ENCODE measurements around the gene CYP2S1. TPM values are rescaled to one million over a fixed set of nuclear protein-coding genes. Genes with fewer than 3 reads are reported as not detected.
A peak's percentile ranks its signal among the peaks of the same experiment; 100 is the strongest.
"Not testable (repeated sequence)": the region's sequence is repeated elsewhere in the genome, so short reads cannot be mapped to it uniquely, and the experiment has no call there.

Gene CYP2S1, protein sequence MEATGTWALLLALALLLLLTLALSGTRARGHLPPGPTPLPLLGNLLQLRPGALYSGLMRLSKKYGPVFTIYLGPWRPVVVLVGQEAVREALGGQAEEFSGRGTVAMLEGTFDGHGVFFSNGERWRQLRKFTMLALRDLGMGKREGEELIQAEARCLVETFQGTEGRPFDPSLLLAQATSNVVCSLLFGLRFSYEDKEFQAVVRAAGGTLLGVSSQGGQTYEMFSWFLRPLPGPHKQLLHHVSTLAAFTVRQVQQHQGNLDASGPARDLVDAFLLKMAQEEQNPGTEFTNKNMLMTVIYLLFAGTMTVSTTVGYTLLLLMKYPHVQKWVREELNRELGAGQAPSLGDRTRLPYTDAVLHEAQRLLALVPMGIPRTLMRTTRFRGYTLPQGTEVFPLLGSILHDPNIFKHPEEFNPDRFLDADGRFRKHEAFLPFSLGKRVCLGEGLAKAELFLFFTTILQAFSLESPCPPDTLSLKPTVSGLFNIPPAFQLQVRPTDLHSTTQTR
- total RNA-seq: 0.73 TPM
- long read RNA-seq: 0 reads

DNA sequence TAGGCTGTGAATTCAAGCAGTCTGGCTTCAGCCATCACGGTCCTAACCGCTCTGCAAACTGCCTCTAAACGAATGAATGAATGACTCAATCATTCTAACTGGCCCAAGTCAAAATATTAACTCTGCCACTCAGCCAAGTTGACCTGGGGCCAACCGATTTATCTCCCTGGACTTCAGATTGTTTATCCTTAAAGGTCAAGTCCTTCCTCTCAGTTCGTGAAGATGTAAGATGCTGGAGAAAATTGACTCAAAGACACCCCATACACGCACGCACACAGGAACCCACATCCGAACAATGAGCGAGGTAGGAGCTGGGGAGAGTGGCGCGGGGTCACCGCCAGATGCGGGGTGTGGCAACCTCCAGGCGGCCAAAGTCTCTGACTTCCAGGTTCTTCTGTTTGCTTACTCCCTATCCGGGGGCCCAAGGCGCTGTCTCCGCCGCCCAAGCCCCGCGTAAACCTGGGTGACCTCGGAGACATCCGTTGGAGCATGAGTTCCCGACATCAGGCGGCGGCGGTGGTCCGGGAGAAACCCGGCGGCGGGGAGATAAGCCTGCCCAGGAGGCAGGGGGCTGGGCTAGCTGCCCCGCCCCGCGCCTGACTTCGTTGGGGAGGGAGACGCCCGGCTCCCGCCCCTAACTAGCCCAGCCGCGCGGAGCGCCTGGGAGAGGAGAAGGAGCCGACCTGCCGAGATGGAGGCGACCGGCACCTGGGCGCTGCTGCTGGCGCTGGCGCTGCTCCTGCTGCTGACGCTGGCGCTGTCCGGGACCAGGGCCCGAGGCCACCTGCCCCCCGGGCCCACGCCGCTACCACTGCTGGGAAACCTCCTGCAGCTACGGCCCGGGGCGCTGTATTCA lies at the start of gene CYP2S1:
Gene CYP2S1 (plus strand): TSS at position 646 of the 856 bp plus-strand sequence. CDS start 46 bp downstream, at position 692.
- intact Hi-C loops (cut with DNase I): no loop called here
- DNase-seq (ENCODE audit: missing footprints): no peak
- ATAC-seq: peak; percentile 58

DNA sequence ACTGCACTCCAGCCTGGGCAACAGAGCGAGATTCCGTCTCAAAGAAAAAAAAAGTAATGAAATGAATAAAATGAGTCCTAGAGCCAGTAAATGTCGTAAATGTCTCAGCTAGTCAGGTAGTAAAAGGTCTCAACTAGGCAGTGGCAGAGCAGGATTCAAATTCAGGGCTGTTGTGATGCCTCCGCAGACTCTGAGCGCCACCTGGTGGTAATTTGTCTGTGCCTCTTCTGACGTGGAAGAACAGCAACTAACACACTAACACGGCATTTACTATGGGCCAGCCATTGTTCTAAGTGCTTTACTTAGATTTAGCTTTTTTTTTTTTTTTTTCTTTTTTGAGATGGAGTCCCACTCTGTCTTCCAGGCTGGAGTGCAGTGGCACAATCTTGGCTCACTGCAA lies 48.6 kb upstream of the CYP2S1 start:
- DNase-seq (ENCODE audit: missing footprints) (peak; percentile 85), ATAC-seq (peak; percentile 56)
- intact Hi-C loops (cut with DNase I): loop anchor here (1.0 kb wide), 3 partner anchors 18 to 481 kb away; no protein-coding TSS in a partner anchor

DNA sequence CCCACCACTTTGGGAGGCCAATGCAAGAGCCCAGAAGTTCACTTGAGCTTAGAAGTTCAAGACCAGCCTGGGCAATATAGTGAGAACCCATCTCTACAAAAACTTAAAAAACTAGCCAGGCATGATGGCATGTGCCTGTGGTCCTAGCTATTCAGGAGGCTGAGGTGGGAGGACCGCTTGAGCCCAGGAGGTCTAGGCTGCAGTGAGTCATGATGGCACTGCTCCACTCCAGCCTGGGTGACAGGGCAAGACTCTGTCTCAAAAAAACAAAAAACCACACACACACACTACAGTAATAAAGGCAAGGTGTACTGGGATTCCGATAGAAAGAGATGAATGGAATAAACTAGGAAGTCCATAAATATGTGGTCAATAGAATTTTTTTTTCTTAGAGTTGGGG lies 43.2 kb upstream of the CYP2S1 start:
- DNase-seq (ENCODE audit: missing footprints) (no peak), ATAC-seq (no peak)
- intact Hi-C loops (cut with DNase I): no loop called here

DNA sequence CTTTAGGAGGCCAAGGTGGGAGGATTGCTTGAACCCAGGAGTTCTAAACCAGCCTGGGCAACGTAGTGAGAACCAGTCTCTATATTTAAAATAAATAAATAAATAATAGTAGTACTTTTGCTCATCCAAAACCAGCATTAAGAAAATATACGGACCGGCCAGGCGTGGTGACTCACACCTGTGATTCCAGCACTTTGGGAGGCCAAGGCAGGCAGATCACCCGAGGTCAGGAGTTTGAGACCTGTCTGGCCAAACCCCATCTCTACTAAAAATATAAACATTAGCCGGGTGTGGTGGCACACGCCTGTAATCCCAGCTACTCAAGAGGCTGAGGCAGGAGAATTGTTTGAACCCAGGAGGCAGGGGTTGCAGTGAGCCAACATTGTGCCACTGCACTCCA lies 42.0 kb upstream of the CYP2S1 start:
- DNase-seq (ENCODE audit: missing footprints); intact Hi-C loops (cut with DNase I); ATAC-seq: not testable (repeated sequence)

DNA sequence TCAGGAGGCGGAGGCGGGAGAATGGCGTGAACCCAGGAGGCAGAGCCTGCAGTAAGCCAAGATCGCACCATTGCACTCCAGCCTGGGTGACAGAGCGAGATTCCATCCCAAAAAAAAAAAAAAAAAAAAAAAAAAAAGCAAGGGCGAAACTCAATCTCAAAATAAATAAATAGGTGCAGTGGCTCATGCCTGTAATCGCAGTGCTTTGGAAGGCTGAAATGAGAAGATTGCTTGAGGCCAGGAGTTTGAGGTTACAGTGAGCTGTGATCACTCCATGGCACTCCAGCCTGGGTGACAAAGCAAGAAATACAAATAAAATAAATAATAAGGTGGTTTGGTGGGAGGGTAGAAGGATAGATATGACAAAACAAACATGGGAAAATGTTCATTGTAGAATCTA lies 39.0 kb upstream of the CYP2S1 start:
- no peak for ATAC-seq
- no peak for DNase-seq (ENCODE audit: missing footprints)
- intact Hi-C loops (cut with DNase I): no loop called here

DNA sequence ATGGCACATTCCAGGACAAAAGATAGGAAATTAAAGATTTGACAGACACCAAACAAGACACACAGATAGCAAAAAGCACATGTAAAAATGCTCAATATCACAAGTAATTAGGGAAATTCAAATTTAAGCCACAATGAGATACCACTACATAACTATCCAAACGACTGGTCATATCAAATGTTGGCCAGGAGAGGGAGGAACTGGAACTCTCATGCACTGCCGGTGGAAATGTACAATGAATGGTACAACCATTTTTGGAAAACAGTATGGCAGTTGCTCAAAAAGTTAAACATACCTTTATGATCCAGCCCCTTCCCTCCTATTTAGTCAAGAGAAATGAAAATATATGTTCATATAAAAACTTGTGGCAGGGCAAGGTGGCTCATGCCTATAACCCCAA lies 36.8 kb upstream of the CYP2S1 start:
- DNase-seq (ENCODE audit: missing footprints): no peak
- intact Hi-C loops (cut with DNase I): no loop called here
- no peak for ATAC-seq

DNA sequence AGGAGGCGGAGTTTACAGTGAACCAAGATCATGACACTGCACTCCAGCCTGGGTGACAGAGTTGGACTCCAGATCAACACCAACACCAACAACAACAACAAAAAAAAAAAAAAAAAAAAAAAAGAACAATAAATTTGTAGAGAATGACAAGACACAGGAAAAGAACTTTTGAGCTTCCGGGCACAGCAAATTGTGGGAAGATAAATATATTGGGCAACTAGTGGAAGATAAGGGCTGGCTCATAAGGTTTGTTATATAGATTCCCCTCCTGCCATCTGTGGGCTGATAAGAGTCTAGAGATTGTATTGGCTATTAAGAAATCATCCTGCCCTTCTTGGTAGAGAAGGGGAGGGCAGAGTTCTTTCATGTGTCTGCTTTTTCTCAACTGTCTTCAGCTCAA lies 33.1 kb upstream of the CYP2S1 start:
- ATAC-seq: no peak
- DNase-seq (ENCODE audit: missing footprints): no peak
- intact Hi-C loops (cut with DNase I): no loop called here

DNA sequence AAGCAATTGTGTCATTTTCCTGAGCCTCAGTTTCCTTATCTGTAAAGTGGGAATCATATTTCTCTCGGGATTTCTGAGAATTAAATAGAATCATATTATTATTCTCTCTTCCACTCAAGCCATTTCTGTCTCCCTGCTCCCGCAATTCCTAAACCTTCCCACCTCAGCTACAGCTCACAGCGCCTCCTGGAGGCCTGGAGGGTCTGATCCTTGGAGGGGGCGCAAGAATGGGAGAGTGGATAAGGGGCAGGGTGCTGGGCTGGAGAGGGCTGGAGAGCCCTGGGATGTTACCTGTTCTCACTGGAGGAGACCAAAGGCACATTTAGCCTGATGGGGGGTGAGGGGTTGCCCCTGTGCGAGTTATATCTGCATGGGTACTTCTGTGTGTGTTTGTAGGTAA lies 31.1 kb upstream of the CYP2S1 start:
- DNase-seq (ENCODE audit: missing footprints): no peak
- intact Hi-C loops (cut with DNase I): no loop called here

DNA sequence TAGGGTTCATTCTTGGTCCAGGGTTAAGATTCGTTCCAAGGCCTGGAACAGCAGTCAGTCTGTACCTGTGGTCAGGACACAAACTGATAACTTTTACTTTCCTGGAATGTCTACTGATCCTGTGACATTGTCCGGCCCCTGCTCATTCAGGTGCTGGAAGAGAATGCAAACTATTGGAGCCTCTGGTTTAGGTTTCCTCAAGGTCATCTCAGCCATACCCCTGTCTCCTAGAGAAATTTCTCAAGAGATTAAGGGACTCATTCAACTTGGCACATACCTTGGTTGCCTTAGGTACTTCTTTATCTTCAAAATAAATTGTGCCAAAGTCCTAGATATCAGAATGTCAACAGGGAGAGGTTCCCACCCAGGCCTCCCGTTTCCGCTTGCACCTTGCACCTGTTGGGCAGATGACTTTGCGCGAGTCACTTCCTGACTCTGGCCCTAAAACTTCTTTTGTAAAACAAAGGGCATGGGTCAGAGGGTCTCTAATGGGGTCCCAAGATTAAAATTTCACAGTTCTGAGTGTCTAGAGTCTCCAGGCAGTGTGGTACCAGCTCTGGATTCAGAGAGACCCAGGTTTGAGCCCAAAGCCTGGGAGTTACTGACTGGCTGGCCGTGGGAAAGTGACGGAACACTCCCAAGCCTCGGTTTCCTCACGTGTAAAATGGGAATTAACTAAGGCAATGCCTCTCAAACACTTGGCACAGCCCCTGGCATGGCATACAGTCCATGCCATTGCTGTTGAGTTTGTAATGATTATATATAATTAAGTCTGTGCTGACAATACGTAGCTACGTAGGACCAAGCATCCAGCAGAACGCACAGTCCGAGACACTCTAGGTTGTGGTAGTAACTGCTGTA lies 25.8 kb upstream of the CYP2S1 start:
- intact Hi-C loops (cut with DNase I): no loop called here
- no peak for ATAC-seq
- DNase-seq (ENCODE audit: missing footprints): no peak

More for the DNA sequence above, 31.1 kb upstream of the CYP2S1 start:
- no peak for ATAC-seq

DNA sequence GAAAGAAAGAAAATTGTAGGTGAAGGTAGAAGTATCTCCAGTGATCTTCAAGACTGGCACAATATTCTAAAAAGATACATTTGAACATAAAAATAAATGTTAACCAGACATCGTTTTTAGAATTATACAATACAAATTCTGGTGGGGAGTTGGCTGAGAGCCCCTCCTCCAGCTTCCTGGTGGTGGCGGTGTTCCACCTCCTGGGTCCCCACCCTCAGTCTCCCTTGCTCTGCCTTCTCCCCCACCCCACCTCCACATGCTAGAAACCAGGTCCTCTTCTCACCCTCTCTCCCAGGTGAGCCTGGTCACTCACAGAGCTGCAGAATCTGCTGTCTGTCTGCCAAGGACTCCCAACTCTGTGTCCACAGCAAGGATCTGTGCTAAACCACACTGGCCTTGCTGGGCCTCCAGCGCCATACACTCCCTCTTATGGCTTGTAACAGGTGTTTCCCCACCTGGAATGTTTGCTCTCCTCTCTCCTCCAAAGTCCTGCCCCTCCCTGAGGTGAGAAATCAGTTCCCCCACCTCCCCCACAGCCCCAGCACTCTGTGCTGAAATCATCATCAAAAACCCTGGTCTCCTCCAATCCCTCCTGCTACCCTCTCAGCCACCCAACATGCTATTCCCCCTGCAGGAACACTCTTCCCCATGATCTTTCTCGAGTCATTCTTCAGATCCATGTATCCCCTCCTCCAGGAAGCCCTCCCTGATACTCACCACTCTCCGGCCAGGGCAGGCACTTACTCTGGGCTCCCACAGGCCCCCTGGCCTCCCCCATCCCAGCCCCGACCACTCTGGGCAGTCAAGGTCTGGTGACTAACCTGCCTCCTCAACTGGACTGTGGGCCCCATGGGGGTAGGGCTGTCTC lies 20.5 kb upstream of the CYP2S1 start:
- ATAC-seq (no peak), DNase-seq (ENCODE audit: missing footprints) (no peak)
- intact Hi-C loops (cut with DNase I): no loop called here

DNA sequence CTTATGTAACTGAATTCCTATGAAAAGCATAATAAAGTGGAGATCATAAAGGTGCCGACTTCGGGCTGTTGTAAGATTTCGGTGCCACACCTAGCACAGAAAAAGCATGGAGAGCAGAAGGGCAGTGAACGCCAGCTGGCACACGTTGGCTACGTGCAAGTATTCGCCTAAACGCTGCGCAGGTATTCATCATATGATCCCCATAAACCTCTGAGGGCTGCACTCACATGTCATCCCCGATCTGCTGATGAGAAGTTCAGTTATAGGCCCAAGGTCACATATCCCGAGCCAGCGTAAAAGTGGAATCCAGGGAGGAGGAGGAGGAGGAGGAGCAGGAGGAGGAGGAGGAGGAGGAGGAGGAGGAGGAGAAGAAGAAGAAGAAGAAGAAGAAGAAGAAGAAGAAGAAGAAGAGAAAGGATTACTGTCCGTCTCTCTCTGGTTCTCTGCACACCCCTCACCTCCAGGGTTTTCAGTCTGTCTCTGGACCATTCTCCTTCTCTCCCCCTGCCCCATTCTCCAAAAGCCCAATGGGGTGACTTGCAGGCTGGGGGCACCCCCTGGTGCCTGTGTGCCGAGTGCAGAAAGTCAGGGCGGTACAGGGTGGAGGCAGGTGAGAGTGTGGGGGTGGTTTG lies 18.6 kb upstream of the CYP2S1 start:
- intact Hi-C loops (cut with DNase I): no loop called here
- no peak for ATAC-seq
- DNase-seq (ENCODE audit: missing footprints): no peak

DNA sequence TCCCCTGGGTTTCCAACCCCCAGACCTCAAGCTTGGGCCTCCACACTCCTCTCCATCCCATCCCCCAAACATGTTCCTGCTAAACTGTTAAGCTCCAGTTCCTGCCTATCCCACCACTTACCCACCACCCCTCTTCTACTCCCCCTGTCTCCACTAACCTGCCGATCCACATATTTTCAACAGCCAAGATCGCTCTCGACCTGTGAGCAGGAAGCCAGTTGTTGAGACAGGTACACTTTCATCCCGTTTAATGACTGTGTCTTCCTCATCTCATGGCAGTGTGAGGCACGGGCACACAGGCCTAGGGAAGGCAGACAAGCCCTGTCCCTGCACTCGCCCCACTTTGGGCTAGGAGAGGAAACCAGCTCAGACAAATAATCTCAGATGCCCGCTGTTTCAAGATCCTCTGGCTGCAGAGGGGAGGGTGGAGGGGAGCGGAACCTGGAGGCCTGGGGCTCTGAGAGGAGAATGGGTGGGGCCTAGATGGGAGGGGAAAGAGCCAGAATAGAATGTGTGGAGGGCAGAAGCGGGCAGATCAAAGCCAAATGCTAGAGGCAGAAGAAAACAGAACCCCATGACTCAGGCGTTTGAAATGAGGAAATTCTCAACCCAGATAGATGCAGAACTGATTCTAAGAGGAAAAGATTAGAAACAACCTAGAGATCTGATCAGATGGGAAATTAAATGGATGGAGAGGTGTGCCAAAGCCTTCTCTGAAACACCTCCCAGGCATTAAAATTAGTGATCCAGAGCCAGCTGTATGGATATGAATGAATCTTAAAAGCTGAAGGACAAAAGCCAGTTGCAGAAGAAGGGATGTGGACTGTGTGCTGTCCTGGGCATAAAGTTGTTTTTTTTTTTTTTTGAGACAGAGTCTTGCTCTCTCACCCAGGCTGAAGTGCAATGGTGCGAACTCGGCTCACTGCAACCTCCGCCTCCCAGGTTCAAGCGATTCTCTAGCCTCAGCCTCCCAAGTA lies 16.9 kb upstream of the CYP2S1 start:
- intact Hi-C loops (cut with DNase I): no loop called here
- ATAC-seq: peak; percentile 84
- DNase-seq (ENCODE audit: missing footprints): peak; percentile 82

DNA sequence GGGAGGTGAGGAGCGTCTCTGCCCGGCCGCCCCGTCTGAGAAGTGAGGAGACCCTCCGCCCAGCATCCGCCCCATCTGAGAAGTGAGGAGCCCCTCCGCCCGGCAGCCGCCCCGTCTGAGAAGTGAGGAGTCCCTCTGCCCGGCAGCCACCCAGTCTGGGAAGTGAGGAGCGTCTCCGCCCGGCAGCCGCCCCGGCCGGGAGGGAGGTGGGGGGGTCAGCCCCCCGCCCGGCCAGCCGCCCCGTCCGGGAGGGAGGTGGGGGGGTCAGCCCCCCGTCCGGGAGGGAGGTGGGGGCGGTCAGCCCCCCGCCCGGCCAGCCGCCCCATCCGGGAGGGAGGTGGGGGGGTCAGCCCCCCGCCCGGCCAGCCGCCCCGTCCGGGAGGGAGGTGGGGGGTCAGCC lies 12.8 kb upstream of the CYP2S1 start:
- ATAC-seq; DNase-seq (ENCODE audit: missing footprints); intact Hi-C loops (cut with DNase I): not testable (repeated sequence)

DNA sequence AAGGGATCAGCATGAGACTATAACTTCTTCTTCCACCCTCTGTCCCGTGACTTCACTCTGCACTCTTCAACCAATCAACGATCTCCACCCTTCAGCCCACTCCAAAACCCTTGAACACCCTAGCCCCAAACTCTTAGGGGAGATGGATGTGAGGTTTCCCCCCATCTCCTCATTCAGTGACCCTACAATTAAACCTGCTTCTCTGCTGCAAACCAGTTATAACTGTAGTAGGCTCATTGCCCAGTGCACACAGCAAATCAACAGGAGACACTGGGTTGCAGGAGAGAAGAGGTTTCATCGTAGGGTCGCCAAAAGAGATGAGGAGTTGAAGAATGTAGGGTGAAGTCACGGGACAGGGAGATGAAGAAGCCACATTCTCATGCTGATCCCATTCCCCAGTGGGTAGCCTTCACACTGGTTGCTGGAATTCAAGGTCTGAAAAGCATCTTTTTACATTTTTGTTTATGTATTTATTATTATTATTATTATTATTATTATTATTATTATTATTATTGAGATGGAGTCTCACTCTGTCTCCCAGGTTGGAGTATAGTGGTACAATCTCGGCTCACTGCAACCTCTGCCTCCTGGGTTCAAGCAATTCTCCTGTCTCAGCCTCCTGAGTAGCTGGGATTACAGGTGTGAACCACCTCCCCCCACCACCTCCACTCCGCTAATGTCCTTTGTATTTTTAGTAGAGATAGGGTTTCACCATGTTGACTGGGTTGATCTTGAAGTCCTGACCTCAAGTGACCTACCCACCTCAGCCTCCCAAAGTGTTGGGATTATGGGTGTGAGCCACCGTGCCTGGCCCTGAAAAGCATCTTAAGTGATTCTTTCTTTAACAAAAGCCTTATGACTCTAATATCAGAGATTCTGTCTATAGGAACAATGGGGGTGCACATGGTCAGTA lies 5.8 kb upstream of the CYP2S1 start:
- DNase-seq (ENCODE audit: missing footprints) (no peak), ATAC-seq (no peak)
- intact Hi-C loops (cut with DNase I): no loop called here

DNA sequence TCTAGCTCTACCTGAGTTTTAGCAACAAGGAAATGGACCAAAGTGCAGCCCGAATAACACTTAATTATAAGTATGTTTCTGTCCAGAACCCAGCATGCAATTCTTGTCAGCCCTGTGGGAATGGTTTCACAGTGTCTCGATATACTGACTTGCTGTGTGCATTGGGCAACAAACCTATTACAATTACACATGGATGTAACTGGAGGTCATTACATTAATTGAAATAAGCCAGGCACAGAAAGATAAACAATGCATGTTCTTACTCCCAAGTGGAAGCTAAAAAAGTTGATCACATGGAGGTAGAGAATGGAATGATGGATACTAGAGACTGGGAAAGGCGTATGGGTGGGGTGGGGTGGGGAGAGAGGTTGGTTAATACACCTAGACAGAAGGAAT lies 5.1 kb upstream of the CYP2S1 start:
- ATAC-seq (no peak), DNase-seq (ENCODE audit: missing footprints) (no peak)
- intact Hi-C loops (cut with DNase I): no loop called here

Data from Right ventricle myocardium inferior (tissue), 1 donor.